Astrocyte (in vitro differentiated cells and primary cell): ENCODE results near the gene LRG1. TPM values are rescaled to one million over a fixed set of nuclear protein-coding genes. Genes with fewer than 3 reads are reported as not detected.

Experiments used
- DNase-seq: peaks from one replicate; pipeline ENCODE4 v3.0.0-alpha.2; 2010; ENCODE audit warnings: low read depth
- FAIRE-seq: peaks from 2 replicates; lab custom pipeline; 2011; peaks lifted over from hg19 to GRCh38; lab: Jason Lieb, UNC
- H2AFZ ChIP-seq: 2 replicates; pipeline ENCODE4 v1.6.0; 2012; ENCODE audit warnings: low read depth, low read length, inconsistent platforms
- H3K27ac ChIP-seq: 2 replicates; pipeline ENCODE4 v1.5.1; 2011; ENCODE audit warnings: low read depth, low read length, inconsistent platforms
- H3K27me3 ChIP-seq: 2 replicates; pipeline ENCODE4 v1.6.0; 2011; ENCODE audit warnings: low read length, inconsistent platforms; ENCODE audit not compliant: insufficient read depth
- H3K36me3 ChIP-seq: 2 replicates; pipeline ENCODE4 v1.5.1; 2011; ENCODE audit warnings: low read length, inconsistent platforms; ENCODE audit not compliant: insufficient read depth
- H3K4me1 ChIP-seq: 2 replicates; pipeline ENCODE4 v1.5.1; 2011; ENCODE audit warnings: low read length, inconsistent platforms; ENCODE audit not compliant: insufficient read depth
- H3K4me2 ChIP-seq: 2 replicates; pipeline ENCODE4 v1.6.0; 2012; ENCODE audit warnings: low read length, inconsistent platforms
- H3K4me3 ChIP-seq: 2 replicates; pipeline ENCODE4 v1.5.1; 2011; ENCODE audit warnings: low read depth, mild to moderate bottlenecking, low read length, inconsistent platforms; ENCODE audit not compliant: insufficient read depth
- H3K79me2 ChIP-seq: 2 replicates; pipeline ENCODE4 v1.6.0; 2012; ENCODE audit warnings: mild to moderate bottlenecking, low read length, inconsistent platforms; ENCODE audit not compliant: insufficient read depth
- H3K9ac ChIP-seq: 2 replicates; pipeline ENCODE4 v1.6.0; 2012; ENCODE audit warnings: mild to moderate bottlenecking, low read length, inconsistent platforms
- H3K9me3 ChIP-seq: 2 replicates; pipeline ENCODE4 v1.5.1; 2012; ENCODE audit warnings: low read depth, mild to moderate bottlenecking, low read length, inconsistent platforms; ENCODE audit not compliant: insufficient read depth
- H4K20me1 ChIP-seq: 2 replicates; pipeline ENCODE4 v1.6.0; 2012; ENCODE audit warnings: low read length, inconsistent platforms; ENCODE audit not compliant: insufficient read depth
- H3K27ac Mint-ChIP-seq: one replicate; pipeline ENCODE4 v1.8.0; 2021; ENCODE audit warnings: mild to moderate bottlenecking, mixed read lengths; ENCODE audit not compliant: unreplicated experiment
- H3K27me3 Mint-ChIP-seq: one replicate; pipeline ENCODE4 v1.8.0; 2021; ENCODE audit warnings: low read depth, mixed read lengths; ENCODE audit not compliant: unreplicated experiment
- H3K36me3 Mint-ChIP-seq: one replicate; pipeline ENCODE4 v1.8.0; 2021; ENCODE audit warnings: low read depth, mixed read lengths; ENCODE audit not compliant: unreplicated experiment
- H3K4me1 Mint-ChIP-seq: one replicate; pipeline ENCODE4 v1.8.0; 2021; ENCODE audit warnings: low read depth, mixed read lengths; ENCODE audit not compliant: unreplicated experiment
- H3K4me3 Mint-ChIP-seq: one replicate; pipeline ENCODE4 v1.8.0; 2021; ENCODE audit warnings: mild to moderate bottlenecking, moderate library complexity, mixed read lengths; ENCODE audit not compliant: unreplicated experiment
- H3K9me3 Mint-ChIP-seq: one replicate; pipeline ENCODE4 v1.8.0; 2021; ENCODE audit warnings: mild to moderate bottlenecking, mixed read lengths; ENCODE audit not compliant: unreplicated experiment
- CTCF ChIP-seq: IDR thresholded peaks from 2 replicates; pipeline ENCODE4 v1.5.1; 2011; ENCODE audit warnings: low read depth, mild to moderate bottlenecking, inconsistent platforms, low read length, moderate library complexity; ENCODE audit not compliant: insufficient read depth
- EZH2 ChIP-seq: IDR thresholded peaks from 2 replicates; pipeline ENCODE4 v1.6.1; 2012; ENCODE audit warnings: mild to moderate bottlenecking, low read length, inconsistent platforms; ENCODE audit not compliant: insufficient read depth
- total RNA-seq: library from RNA; stranded (reverse); gene quantifications from 2 replicates; pipeline ENCODE4 v1.2.1, GENCODE V29; 2021

LRG1 gene
- total RNA-seq, 1 donor from 2014 or later: 0.14 TPM

- H3K4me1 Mint-ChIP-seq: peaks cover 6% of the 10 kb centered on the region
- TF ChIP-seq CTCF: no peak
- H2AFZ ChIP-seq: no peak overlapping the region
- H3K27ac ChIP-seq: no peak overlapping the region
- no peaks in the 10 kb centered on the region for H4K20me1 ChIP-seq
- H3K36me3 Mint-ChIP-seq: peaks cover 13% of the 10 kb centered on the region
- DNase-seq (no peak), FAIRE-seq (no peak)
- no peaks in the 10 kb centered on the region for H3K9me3 Mint-ChIP-seq
- H3K4me1 ChIP-seq: peaks cover 20% of the 10 kb centered on the region
- peaks cover 2% of the 10 kb centered on the region for H3K36me3 ChIP-seq
- H3K79me2 ChIP-seq: no peaks in the 10 kb centered on the region
- no peak overlapping the region for H3K4me3 Mint-ChIP-seq
- no peak overlapping the region for H3K4me2 ChIP-seq
- no peak overlapping the region for H3K27ac Mint-ChIP-seq
- no peaks in the 10 kb centered on the region for H3K27me3 ChIP-seq
- no peak overlapping the region for H3K9ac ChIP-seq
- no peaks in the 10 kb centered on the region for H3K9me3 ChIP-seq
- no peak overlapping the region for H3K4me3 ChIP-seq
- H3K27me3 Mint-ChIP-seq: no peaks in the 10 kb centered on the region
Measured at GRCh38 chr19:4503132-4503824, 36.6 kb downstream of the LRG1 start.

DNA sequence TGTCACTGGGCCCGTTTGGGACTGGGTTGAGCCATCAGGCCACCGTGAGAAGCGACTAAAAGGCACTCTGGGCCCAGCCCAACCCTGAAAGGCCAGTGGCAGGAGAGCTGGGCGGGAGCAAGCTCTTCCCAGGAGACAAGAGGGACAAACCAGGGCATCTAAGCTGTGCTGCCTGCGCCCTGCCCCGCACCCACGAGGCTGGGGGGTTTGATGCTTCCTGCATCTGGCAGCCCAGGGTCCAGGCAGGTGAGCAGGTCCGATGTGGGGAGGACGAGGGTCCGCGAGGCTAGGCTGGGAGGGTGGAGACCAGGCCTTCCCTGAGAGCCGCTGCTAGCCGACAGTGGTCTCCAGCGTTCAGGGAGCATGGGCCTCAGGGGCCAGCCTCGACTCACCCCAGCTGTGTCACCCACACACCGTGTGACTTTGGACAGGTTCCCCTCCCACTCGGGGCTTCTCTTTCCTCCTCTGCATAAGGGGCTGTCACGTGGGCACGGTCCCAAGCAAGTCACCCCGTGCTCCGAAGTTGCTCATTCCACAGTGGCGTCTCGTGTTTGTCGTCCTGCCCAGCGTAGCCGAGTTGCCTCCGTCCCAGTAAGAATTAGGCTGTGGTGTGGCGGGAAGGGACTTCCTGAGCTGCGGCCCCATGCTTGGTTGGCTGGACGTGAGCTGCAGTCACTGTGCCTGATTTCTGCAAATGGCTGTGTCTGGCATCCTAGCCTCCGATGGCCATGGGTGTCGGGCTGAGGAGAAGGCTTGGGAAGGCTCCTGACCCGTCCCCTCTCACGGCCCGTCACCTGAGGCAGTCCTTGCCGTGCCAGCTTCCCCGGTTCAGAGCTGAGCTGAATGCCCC lies 37.3 kb downstream of the LRG1 start:
- Mint-ChIP-seq H3K36me3 (peaks cover 13% of the 10 kb centered on the region), H3K9me3 (no peaks in the 10 kb centered on the region), H3K27me3 (no peaks in the 10 kb centered on the region), H3K4me1 (peaks cover 6% of the 10 kb centered on the region), H3K27ac (no peak overlapping the region), H3K4me3 (no peak overlapping the region)
- DNase-seq (no peak), FAIRE-seq (no peak)
- Histone ChIP-seq H4K20me1 (no peaks in the 10 kb centered on the region), H3K27ac (no peak overlapping the region), H3K4me1 (peaks cover 20% of the 10 kb centered on the region), H2AFZ (no peak overlapping the region), H3K79me2 (no peaks in the 10 kb centered on the region), H3K4me3 (no peak overlapping the region), H3K9me3 (no peaks in the 10 kb centered on the region), H3K27me3 (no peaks in the 10 kb centered on the region), H3K36me3 (peaks cover 2% of the 10 kb centered on the region), H3K9ac (no peak overlapping the region), H3K4me2 (no peak overlapping the region)
- TF ChIP-seq CTCF (no peak), EZH2 (no peak)

GRCh38 chr19:4501691-4502090 lies 38.1 kb downstream of the LRG1 start:
- no peak for DNase-seq
- H3K36me3 ChIP-seq: peaks cover 2% of the 10 kb centered on the region

More at GRCh38 chr19:4501691-4502090, 38.1 kb downstream of the LRG1 start:
- no peaks in the 10 kb centered on the region for H3K9me3 ChIP-seq
- peaks cover 14% of the 10 kb centered on the region for H3K4me1 ChIP-seq
- TF ChIP-seq EZH2 (no peak), CTCF (no peak)
- Mint-ChIP-seq H3K36me3 (peaks cover 13% of the 10 kb centered on the region), H3K27ac (no peak overlapping the region), H3K27me3 (no peaks in the 10 kb centered on the region), H3K4me1 (peaks cover 6% of the 10 kb centered on the region), H3K4me3 (no peak overlapping the region), H3K9me3 (no peaks in the 10 kb centered on the region)
- H3K27me3 ChIP-seq: no peaks in the 10 kb centered on the region
- H2AFZ ChIP-seq: no peak overlapping the region
- FAIRE-seq: no peak
- H3K27ac ChIP-seq: no peak overlapping the region
- H3K79me2 ChIP-seq: no peaks in the 10 kb centered on the region
- H3K4me2 ChIP-seq: no peak overlapping the region
- H3K4me3 ChIP-seq: no peak overlapping the region
- H3K9ac ChIP-seq: no peak overlapping the region
- H4K20me1 ChIP-seq: no peaks in the 10 kb centered on the region
